HL-60 (cell line): ENCODE data around the gene ALPI.

Source experiments
- DNase-seq, 2 experiments: peaks; one replicate each; pipeline ENCODE4 v3.0.0-alpha.2; 2010 to 2020; ENCODE audit warnings: low read depth in 1 of 2, low spot score in 1 of 2
- H3K27ac ChIP-seq: fragments of 250-450 bp; sonication (Bioruptor Pico); replicated peaks from 2 replicates; pipeline ENCODE4 v1.5.1; 2020; ENCODE audit warnings: mild to moderate bottlenecking, moderate library complexity
- H3K27me3 ChIP-seq: fragments of 250-450 bp; sonication (Bioruptor Pico); 2 replicates; pipeline ENCODE4 v1.5.1; 2021; ENCODE audit warnings: mild to moderate bottlenecking, moderate library complexity; ENCODE audit not compliant: insufficient read depth, poor library complexity, severe bottlenecking
- H3K4me3 ChIP-seq: replicated peaks from 2 replicates; pipeline ENCODE4 v1.5.1; 2011; ENCODE audit warnings: mild to moderate bottlenecking, control low read depth, low read length; ENCODE audit not compliant: insufficient read depth
- GABPA ChIP-seq: IDR thresholded peaks from 2 replicates; pipeline ENCODE4 v1.6.1; 2012; ENCODE audit warnings: low read depth
- POLR2AphosphoS5 ChIP-seq: IDR thresholded peaks from 2 replicates; pipeline ENCODE4 v1.6.1; 2012; ENCODE audit warnings: low read depth
- REST ChIP-seq: IDR thresholded peaks from 2 replicates; pipeline ENCODE4 v1.6.1; 2012; ENCODE audit warnings: low read depth; ENCODE audit not compliant: insufficient replicate concordance
- SPI1 ChIP-seq: IDR thresholded peaks from 2 replicates; pipeline ENCODE4 v1.6.1; 2012; ENCODE audit warnings: low read depth, mild to moderate bottlenecking, borderline replicate concordance
- TF ChIP-seq, protein P1 (sequence below): IDR thresholded peaks from one replicate; pipeline ENCODE4 v1.5.1; 2011; ENCODE audit warnings: low read length, control low read depth, inconsistent platforms; ENCODE audit not compliant: insufficient read depth

ALPI gene

GRCh38 chr2:232483311-232483922 is 27.5 kb downstream of the ALPI start:
- Histone ChIP-seq H3K4me3 (no peak overlapping the region), H3K27ac (no peak overlapping the region), H3K27me3 (peaks cover 36% of the 10 kb centered on the region)
- DNase-seq = no peak
- TF ChIP-seq POLR2AphosphoS5 = no peak
- TF ChIP-seq, protein P1, sequence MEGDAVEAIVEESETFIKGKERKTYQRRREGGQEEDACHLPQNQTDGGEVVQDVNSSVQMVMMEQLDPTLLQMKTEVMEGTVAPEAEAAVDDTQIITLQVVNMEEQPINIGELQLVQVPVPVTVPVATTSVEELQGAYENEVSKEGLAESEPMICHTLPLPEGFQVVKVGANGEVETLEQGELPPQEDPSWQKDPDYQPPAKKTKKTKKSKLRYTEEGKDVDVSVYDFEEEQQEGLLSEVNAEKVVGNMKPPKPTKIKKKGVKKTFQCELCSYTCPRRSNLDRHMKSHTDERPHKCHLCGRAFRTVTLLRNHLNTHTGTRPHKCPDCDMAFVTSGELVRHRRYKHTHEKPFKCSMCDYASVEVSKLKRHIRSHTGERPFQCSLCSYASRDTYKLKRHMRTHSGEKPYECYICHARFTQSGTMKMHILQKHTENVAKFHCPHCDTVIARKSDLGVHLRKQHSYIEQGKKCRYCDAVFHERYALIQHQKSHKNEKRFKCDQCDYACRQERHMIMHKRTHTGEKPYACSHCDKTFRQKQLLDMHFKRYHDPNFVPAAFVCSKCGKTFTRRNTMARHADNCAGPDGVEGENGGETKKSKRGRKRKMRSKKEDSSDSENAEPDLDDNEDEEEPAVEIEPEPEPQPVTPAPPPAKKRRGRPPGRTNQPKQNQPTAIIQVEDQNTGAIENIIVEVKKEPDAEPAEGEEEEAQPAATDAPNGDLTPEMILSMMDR = no peak
- TF ChIP-seq REST = no peak

DNA sequence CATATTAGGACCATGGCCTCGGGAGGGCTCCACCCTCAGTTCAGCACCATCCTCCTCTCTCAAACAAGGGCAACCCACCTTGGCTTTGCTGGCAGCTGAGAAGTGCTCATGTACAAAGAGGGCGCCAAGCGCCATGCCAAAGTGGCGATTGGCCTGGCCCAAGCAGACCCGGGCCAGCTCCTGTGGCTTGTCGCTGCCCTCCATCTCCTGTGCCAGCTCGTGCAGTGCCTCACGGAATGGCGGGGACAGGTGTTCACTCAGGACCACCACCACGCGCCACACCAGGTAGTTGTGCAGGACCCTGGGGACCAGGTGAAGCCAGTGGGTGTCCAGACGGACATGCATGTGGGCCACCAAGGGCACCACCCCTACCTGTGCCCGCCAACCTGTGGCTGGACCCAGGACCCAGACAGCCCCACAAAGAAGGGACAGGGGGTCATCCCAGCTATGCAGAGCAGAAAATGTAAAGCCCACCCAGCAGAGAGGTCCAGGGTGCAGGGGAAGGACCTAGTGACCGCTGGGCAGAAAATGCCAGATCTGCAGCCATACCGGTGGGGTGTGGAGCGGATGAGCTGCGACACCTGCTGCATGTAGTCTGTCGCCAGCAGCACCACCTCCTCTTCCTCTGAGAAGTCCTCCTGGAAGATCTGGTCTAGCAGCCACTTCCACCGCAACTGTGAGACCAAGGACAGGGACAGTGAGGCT is 28.1 kb downstream of the ALPI start:
- DNase-seq = no peak
- Histone ChIP-seq H3K4me3 (no peak overlapping the region), H3K27me3 (peaks cover 41% of the 10 kb centered on the region), H3K27ac (no peak overlapping the region)
- TF ChIP-seq GABPA (no peak), SPI1 (no peak), POLR2AphosphoS5 (no peak), REST (no peak)
- TF ChIP-seq, protein P1 = no peak

DNA sequence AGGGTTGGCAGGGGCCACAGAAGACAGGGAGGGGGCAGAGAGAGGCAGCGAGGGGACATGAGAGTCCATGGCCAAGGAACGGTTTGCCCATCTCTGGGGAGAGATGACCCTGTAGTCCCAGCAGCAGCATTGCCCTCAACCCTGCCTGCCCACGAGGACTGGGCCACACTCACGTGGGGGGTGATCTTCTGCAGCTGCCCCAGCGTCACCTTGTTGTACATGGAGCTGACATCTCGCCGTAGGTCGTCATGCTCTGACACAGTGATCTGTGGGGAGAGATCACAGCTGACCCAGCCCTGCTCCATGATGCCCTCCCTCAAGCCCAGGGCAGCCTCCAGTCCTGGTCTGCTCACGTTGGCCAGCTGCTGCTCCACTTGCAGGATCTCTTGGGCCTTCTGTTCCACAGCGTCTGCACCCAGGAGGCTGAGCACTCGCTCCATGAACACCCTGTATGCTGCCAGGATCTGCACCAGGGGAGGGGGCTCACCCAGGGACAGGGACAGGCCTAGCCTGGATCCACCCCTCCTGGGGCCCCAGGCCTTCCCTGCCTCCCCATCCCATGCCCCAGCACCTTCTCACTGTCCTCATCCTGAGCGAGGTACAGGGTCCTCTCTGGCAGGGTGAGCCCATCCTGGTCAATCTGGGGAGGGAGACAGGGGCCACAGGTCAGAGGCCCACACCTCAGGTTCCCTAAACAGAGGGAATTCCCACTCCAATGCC is 28.8 kb downstream of the ALPI start:
- no peak for DNase-seq
- TF ChIP-seq GABPA (no peak), POLR2AphosphoS5 (no peak), REST (no peak), SPI1 (no peak)
- TF ChIP-seq, protein P1 = no peak
- Histone ChIP-seq H3K27ac (no peak overlapping the region), H3K27me3 (peaks cover 45% of the 10 kb centered on the region), H3K4me3 (no peak overlapping the region)
